Loucy (cell line): ENCODE data around the gene DROSHA.

Experiments
- H2AFZ ChIP-seq: fragments of 200-600 bp; sonication (generic); 2 replicates; pipeline ENCODE4 v1.6.0; 2016; ENCODE audit warnings: antibody characterized with exemption, mild to moderate bottlenecking, low read length, moderate library complexity
- H3F3A ChIP-seq: fragments of 200-600 bp; 2 replicates; pipeline ENCODE4 v1.6.0; 2016; ENCODE audit warnings: antibody characterized with exemption, low read depth, mild to moderate bottlenecking
- H3K27me3 ChIP-seq: fragments of 200-600 bp; sonication (generic); 2 replicates; pipeline ENCODE4 v1.6.1; 2014; ENCODE audit warnings: low read length, mild to moderate bottlenecking; ENCODE audit not compliant: insufficient read depth, poor library complexity, severe bottlenecking
- H3K36me3 ChIP-seq: fragments of 200-600 bp; sonication (generic); 2 replicates; pipeline ENCODE4 v1.6.1; 2016; ENCODE audit warnings: low read length; ENCODE audit not compliant: insufficient read depth
- H3K4me1 ChIP-seq: fragments of 200-600 bp; sonication (generic); 2 replicates; pipeline ENCODE4 v1.5.1; 2014; ENCODE audit warnings: low read length, mild to moderate bottlenecking; ENCODE audit not compliant: insufficient read depth, poor library complexity, severe bottlenecking
- H3K4me2 ChIP-seq: fragments of 200-600 bp; sonication (generic); 2 replicates; pipeline ENCODE4 v1.6.0; 2014; ENCODE audit warnings: antibody characterized with exemption, low read length, low read depth, mild to moderate bottlenecking; ENCODE audit not compliant: poor library complexity, severe bottlenecking
- H3K4me3 ChIP-seq: fragments of 200-600 bp; sonication (generic); 2 replicates; pipeline ENCODE4 v1.5.1; 2014; ENCODE audit warnings: low read length, mild to moderate bottlenecking, mixed read lengths; ENCODE audit not compliant: poor library complexity, severe bottlenecking
- H3K79me2 ChIP-seq: fragments of 200-600 bp; sonication (generic); 2 replicates; pipeline ENCODE4 v1.6.1; 2014; ENCODE audit warnings: low read length; ENCODE audit not compliant: insufficient read depth
- H3K9ac ChIP-seq: fragments of 200-600 bp; sonication (generic); 2 replicates; pipeline ENCODE4 v1.6.0; 2014; ENCODE audit warnings: mild to moderate bottlenecking, low read depth, low read length, moderate library complexity; ENCODE audit not compliant: poor library complexity, severe bottlenecking
- H3K9me2 ChIP-seq: fragments of 200-600 bp; sonication (generic); replicated peaks from 2 replicates; pipeline ENCODE4 v1.6.1; 2016; ENCODE audit warnings: low read depth, low read length, mixed read lengths
- H3K9me3 ChIP-seq: fragments of 200-600 bp; sonication (generic); 2 replicates; pipeline ENCODE4 v1.6.1; 2014; ENCODE audit warnings: mild to moderate bottlenecking, antibody characterized with exemption, low read length, low read depth; ENCODE audit not compliant: insufficient read depth
- H4K20me1 ChIP-seq: fragments of 200-600 bp; sonication (generic); 2 replicates; pipeline ENCODE4 v1.6.0; 2014; ENCODE audit warnings: antibody characterized with exemption, low read length, mild to moderate bottlenecking; ENCODE audit not compliant: insufficient read depth, poor library complexity, severe bottlenecking
- EZH2phosphoT487 ChIP-seq: fragments of 200-600 bp; IDR thresholded peaks from 2 replicates; pipeline ENCODE4 v1.6.1; 2018; ENCODE audit warnings: antibody characterized with exemption, mild to moderate bottlenecking, moderate library complexity, borderline replicate concordance
- TF ChIP-seq, protein P1 (sequence below): fragments of 200-600 bp; sonication (generic); conservative IDR thresholded peaks from 2 replicates; pipeline ENCODE4 v1.5.1; 2014; ENCODE audit warnings: mild to moderate bottlenecking, antibody characterized with exemption, low read length

DROSHA gene

DNA sequence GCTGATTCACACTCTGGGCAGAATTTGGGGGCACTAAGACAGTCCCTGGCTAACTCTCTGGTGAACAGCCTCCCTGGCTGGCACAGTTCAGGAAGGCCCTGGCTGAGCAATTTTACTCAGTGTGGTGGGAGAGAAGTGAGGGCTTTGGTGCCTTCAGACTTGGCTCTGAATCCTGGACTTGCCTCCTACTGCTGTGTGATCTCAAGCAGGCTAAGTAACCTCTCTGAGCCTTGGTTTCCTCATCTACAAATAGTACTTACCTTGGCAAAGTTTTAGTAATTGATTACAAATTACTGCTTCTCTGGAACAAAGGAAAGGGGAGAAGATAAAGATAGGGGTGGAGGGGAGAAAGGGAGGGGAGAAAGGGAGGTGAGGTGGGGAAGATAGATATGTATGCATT lies 153.8 kb downstream of the DROSHA start:
- no peaks in the 10 kb centered on the region for H3K27me3 ChIP-seq
- TF ChIP-seq EZH2phosphoT487, result no peak
- TF ChIP-seq, protein P1, sequence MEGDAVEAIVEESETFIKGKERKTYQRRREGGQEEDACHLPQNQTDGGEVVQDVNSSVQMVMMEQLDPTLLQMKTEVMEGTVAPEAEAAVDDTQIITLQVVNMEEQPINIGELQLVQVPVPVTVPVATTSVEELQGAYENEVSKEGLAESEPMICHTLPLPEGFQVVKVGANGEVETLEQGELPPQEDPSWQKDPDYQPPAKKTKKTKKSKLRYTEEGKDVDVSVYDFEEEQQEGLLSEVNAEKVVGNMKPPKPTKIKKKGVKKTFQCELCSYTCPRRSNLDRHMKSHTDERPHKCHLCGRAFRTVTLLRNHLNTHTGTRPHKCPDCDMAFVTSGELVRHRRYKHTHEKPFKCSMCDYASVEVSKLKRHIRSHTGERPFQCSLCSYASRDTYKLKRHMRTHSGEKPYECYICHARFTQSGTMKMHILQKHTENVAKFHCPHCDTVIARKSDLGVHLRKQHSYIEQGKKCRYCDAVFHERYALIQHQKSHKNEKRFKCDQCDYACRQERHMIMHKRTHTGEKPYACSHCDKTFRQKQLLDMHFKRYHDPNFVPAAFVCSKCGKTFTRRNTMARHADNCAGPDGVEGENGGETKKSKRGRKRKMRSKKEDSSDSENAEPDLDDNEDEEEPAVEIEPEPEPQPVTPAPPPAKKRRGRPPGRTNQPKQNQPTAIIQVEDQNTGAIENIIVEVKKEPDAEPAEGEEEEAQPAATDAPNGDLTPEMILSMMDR, result no peak
- no peaks in the 10 kb centered on the region for H3F3A ChIP-seq
- no peaks in the 10 kb centered on the region for H3K79me2 ChIP-seq
- H3K9me2 ChIP-seq, result no peaks in the 10 kb centered on the region
- no peak overlapping the region for H3K4me3 ChIP-seq
- no peak overlapping the region for H3K4me2 ChIP-seq
- no peaks in the 10 kb centered on the region for H3K9me3 ChIP-seq
- H3K36me3 ChIP-seq, result no peaks in the 10 kb centered on the region
- no peak overlapping the region for H3K9ac ChIP-seq
- H3K4me1 ChIP-seq, result peaks cover 14% of the 10 kb centered on the region
- H4K20me1 ChIP-seq, result no peaks in the 10 kb centered on the region
- H2AFZ ChIP-seq, result no peak overlapping the region

DNA sequence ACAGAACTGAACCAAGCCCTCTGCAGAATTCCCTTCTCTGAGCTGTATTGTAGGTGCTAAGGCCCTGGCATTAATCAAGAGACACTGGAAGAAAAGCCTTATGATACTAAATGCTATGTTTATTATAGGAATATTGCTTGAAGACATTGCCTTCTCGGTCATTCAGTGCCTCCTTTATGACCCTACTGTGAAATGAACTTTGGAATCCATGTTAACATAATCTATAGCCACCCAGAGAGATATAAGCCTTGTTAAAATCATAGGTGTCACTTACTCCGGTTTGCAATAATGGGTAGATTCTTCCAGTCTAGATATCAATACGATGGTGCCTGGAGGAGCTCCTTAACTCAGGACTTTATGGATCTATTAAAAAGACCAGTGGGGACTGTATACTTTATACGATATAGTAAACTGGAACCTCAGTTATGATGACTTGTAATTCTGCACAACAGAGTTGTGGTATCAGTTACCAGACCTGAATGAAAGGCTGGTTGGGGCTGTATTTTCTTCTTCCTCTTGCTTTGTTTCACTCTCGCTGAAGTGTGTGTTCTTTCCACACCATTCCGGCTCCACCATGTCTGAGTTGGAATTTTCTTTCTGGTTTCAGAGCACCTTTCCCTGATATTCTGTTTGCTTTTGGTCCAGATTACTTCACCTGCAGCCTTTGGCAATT lies 154.5 kb downstream of the DROSHA start:
- Histone ChIP-seq H3K36me3 (no peaks in the 10 kb centered on the region), H3F3A (no peaks in the 10 kb centered on the region), H4K20me1 (no peaks in the 10 kb centered on the region), H3K9me2 (no peaks in the 10 kb centered on the region), H3K4me2 (no peak overlapping the region), H3K4me3 (no peak overlapping the region), H3K9ac (no peak overlapping the region), H3K79me2 (no peaks in the 10 kb centered on the region), H3K27me3 (no peaks in the 10 kb centered on the region), H3K9me3 (no peaks in the 10 kb centered on the region), H3K4me1 (peaks cover 10% of the 10 kb centered on the region), H2AFZ (no peak overlapping the region)
- no peak for TF ChIP-seq EZH2phosphoT487
- TF ChIP-seq, protein P1, result no peak

DNA sequence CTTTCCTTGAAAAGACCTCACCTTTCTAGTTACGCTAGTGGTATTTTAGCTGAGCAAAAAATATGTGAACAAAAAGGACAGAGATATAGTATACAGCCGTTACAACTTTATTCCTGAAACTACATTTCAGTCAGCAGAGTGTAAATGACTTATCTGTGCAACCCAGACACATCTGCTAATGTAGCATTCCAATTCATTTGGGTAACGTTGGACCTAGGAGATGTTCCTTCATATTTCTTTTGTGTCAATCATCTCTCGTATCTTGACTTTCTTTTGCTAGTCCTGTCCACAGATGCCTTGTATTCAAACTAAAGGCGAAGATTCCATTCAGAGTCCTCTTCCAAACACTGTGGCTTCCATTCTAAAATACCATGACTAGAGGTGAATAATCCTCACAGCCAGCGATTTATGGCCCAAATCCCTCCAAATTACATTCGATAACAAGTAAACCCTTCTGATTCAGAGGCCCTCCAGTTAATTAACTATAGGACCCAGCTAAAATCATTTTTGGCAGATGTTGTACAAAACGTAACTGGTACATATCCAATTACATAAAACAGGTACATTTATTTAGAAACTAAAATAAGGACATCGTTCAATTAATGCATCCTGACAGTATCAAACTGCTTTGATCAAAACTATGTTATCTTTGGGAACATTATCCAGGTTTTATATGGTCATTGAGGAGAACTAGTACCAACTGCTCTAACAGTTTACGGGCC lies 155.7 kb downstream of the DROSHA start:
- Histone ChIP-seq H3K36me3 (no peaks in the 10 kb centered on the region), H3K4me3 (no peak overlapping the region), H3K9me2 (no peaks in the 10 kb centered on the region), H3K9me3 (no peaks in the 10 kb centered on the region), H3K4me2 (no peak overlapping the region), H3F3A (no peaks in the 10 kb centered on the region), H2AFZ (no peak overlapping the region), H3K9ac (no peak overlapping the region), H3K4me1 (peaks cover 6% of the 10 kb centered on the region), H4K20me1 (no peaks in the 10 kb centered on the region), H3K27me3 (no peaks in the 10 kb centered on the region), H3K79me2 (no peaks in the 10 kb centered on the region)
- TF ChIP-seq, protein P1, result no peak
- TF ChIP-seq EZH2phosphoT487, result no peak
